ENCODE results near the gene RADIL.
"Not testable (repeated sequence)": the region's sequence is repeated elsewhere in the genome, so short reads cannot be mapped to it uniquely, and the experiment has no call there.

RADIL gene, protein sequence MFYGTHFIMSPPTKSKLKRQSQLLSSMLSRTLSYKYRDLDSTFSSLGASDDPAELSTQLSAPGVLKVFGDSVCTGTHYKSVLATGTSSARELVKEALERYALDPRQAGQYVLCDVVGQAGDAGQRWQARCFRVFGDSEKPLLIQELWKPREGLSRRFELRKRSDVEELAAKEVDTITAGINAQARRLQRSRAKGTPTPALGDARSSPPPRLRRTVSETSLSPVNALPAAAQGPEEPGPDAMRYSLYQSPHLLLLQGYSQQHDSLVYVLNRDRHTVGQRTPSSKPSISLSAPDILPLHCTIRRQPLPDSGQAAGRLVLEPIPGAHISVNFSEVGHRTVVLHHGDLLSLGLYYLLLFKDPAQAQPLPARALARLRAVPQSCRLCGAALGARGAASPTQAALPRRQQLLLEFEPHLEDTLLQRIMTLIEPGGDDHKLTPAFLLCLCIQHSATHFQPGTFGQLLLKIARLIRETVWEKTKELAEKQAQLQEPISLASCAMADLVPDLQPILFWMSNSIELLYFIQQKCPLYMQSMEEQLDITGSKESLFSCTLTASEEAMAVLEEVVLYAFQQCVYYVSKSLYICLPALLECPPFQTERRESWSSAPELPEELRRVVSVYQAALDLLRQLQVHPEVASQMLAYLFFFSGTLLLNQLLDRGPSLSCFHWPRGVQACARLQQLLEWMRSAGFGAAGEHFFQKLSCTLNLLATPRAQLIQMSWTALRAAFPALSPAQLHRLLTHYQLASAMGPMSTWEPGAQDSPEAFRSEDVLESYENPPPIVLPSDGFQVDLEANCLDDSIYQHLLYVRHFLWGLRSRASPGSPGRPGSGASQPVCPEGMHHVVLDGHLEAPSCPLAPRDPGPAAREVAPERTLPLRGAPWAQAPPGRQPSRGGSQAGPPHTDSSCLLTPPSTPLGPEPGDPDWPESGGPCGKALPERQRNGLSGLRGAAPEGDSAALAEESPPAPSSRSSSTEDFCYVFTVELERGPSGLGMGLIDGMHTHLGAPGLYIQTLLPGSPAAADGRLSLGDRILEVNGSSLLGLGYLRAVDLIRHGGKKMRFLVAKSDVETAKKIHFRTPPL

DNA sequence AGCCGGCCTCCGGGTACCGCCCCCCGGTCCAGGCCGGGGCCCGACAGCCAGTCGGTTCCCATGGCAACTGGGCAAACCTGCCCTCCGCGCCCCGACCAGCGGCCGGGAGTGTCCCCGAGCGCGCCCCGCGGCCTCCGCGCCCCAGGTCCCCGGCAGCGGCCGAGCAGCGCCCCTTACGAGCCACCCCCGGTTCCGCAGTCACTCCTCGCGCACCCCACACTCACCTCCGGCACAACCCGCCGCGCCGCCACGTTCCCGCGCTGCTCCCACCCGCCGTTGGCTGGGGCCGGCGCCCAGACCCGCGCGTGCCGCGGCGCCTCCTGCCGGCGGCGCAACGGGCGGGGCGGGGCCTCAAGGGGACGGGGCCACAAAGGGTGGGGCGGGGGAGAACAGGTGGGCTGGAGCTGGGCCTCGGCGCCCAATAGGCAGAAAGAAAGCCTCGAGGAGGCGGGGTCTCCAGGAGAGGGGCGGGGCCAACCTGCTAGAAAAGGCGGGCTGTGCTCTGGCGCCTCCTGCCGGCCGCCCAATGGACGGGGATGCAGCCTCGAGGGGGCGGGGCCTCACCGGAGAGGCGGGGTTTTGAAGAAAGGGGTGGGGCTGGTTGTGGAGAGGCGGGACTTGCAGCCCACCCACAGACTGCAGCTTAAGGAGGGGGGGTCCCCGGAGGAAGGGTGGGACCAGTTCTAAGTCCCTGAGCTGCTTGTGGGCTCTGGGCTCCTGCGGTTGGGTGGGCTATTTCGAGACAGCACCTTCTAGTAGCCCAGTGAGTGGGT is at the start of gene RADIL:
TSS of gene RADIL (minus strand) at position 345 of the 773 bp plus-strand sequence. CDS start 5,577 bp downstream, outside the sequence.
- DNase-seq = peak; percentile 90 to 97

DNA sequence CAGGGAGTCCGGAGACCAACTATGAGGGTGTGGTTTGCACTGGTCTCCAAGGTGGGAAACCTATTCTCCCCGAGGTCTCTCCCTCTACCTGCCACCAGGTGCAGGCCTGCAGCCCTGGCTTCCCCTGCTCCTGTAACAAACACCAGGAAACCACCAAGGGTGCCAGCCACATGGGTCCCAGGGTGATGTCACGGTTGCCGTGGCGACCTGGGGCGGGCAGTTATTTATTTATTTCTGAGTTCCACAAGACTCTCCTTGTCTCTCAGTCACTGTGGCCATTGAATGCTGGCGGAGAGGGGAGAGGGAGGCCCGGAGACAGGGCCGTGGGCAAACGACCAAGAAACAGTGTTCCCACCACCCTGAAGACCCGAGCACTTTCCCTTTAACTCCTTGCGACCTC is 48.4 kb upstream of the RADIL start:
- DNase-seq = no peak

DNA sequence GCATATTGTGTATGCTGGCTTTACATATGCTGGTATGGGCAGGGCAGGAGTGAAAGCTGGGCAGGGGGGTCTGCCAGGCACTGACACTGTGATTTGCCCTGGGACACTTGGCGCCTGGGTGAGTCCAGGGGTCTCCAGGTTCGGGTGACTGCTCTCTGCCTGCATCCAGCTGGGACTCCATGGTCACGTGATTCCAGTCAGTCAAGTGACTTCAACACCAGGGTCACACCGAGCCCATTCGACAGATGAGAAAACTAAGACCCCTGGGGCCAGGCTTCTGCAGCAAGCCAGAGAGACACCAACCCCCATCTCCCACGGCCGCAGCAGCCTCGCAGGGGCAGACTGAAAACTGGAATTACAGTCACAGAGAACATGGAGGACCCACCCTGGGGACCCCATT is 45.5 kb upstream of the RADIL start:
- DNase-seq = no peak

DNA sequence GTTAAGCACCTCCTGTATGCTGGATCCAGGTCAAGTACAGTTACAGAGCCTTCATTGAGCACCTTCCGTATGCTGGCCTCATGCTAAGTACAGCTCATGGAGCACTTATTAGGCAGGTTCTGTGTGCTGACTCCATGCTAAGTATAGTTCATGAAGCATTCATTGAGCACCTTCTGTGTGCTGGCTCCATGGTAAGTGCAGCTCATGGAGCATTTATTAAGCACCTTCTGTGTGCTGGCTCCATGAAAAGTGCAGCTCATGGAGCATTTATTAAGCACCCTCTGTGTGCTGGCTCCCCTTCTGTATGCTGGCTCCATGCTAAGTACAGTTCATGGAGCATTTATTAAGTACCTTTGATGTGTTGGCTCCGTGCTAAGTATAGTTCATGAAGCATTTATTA is 44.9 kb upstream of the RADIL start:
- DNase-seq = no peak

DNA sequence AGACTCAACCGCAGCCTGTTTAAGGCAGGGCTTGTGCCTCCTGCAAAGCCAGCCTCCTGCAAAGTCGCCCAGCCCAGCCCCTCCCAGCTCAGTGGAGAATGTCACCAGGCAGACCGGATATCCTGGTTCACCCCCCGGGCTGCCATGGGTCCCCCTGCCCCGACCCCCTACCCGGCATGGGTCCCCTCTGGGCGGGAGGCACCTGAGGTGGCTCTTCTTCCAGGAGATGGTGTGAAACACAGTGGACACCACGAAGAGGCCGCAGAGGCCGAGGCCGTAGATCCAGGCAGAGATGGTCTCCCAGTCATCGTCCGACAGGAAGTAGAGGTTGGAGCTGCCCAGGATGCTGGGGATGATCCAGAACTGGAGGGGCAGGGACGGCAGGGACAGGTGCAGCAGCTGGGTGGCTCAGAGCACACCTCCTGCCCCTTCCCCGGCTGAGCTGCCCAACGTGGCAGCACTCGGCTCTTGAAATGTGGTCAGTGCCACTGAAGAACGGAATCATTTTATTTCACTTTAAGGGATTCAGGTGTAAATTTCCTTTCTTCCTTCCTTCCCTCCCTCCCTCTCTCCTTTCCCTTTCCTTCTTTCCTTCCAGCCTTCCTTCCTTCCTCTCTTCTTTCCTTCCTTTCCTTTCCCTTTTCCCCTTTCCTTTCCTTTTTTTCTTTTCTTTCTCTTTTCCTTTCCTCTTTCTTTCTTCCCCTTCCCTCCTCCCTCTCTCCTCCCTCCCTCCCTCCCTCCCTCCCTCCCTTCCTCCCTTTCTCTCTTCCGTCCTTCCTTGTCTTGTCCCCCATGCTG is 36.7 kb upstream of the RADIL start:
- DNase-seq = no peak

DNA sequence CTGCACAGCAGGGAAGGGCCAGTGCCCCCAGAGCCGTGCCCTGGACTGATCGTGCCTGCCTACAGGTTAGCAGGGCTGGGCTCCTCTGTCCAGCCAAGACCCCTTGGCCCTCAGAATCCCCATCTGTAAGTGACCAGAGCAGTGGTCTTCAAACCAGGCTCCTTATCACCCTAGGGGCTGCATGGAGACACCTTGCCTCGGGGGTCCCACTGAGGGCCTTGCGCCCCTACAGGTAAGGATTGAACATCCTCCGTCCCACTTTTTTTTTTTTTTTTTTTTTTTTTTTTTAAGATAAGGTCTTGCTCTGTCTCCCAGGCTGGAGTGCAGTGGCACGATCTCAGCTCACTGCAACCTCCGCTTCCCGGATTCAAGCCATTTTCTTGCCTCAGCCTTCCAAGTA is 32.6 kb upstream of the RADIL start:
- DNase-seq = no peak

DNA sequence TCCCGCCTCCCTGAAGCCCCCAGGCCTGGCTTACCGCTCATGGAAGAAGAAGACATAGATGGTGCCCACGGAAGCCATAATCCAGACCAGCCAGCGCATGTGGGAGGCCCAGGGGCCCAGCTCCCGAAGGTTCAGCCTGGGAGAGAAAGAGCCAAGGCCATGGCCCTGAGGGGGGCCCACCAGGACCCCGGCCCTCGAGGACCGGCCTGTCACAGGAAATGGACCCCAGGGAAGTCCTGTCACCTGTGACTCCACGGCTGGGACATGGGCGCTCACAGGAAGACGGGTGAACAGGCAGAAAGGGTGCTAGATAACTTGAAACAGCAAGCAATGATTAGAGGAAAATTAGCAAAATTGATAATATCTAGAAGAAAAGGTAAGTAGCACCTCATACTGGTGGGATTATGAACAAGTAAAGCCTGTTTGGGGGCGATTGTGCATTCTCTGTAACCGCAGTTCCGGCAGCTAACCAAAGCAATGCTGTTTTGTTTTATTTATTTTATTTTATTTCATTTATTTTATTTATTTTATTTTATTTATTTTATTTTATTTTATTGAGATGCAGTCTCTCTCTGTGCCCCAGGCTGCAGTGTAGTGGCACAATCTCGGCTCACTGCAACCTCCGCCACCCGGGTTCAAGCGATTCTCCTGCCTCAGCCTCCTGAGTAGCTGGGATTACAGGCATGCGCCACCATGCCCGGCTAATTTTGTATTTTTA is 27.8 kb upstream of the RADIL start:
- DNase-seq = no peak

DNA sequence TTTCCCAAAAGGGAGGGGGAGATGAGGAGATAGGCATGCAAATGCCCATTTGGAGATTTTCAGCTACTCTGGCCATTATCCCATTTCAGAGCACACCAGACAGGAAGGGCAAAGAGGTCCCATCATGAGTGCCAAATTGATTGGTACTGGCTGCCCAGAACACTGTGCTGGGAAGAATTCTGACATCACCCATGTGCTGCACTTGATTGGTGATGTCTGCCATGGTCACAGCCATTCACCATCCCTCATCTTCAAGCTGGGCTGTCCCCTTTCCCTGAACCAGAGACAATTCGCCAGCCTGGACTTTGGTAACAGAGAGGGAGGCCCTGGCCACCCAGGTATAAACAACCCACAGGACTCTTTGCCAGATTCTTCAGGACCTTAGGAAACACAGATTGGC is 23.2 kb upstream of the RADIL start:
- DNase-seq = no peak

DNA sequence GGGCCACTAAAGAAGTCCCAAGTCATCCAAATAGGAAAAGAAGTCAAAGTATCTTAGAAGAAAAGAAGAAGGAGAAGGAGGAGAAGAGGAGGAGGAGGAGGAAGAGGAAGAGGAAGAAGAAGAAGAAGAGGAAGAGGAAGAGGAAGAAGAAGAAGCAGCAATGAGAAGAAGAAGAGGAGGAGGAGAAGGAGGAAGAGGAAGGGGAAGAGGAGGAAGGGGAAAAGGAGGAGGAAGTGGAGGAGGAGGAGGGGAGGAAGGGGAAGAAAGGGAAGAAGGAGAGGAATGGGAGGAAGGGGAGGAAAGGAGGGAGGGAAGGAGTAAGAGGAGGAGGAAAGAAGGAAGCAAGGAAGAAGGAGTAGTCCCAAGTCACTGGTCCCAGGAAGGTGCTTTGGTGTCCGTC is 21.7 kb upstream of the RADIL start:
- no peak for DNase-seq

DNA sequence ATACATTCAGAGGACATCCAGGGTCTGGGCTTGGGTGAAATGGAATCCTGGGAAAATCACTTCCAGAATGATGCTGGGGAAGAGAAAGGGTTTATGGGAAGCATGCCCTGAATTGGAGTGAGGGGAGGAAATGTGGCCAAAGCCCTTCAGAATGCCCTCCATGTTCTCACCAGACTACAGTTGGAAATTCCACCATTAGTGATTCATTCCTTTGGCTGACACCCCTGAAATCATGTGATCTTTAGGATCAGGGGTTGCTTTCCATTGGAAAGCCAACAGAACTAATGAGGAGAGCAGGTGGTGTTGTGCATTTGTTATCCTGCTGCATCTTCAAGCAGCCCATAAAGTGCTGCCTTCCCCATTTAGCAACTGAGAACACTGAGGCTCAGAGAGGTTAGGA is 20.8 kb upstream of the RADIL start:
- no peak for DNase-seq

DNA sequence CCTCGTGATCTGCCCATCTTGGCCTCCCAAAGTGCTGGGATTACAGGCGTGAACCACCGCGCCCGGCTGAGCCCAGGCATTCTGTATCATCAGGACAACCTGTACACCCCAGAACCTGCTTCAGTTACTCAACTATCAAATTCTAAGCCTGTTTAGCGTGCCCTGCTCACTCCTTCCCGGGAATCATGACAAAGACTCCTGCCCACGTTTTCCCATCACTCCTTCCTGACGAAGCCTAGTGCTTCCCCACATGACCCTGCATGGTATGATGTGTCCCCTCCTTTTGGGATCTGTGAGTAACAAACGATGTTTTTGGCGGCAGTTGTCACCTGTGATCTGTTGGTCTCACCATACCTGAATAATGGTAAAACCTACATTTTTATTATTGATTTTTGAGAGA is 12.2 kb upstream of the RADIL start:
- no peak for DNase-seq

DNA sequence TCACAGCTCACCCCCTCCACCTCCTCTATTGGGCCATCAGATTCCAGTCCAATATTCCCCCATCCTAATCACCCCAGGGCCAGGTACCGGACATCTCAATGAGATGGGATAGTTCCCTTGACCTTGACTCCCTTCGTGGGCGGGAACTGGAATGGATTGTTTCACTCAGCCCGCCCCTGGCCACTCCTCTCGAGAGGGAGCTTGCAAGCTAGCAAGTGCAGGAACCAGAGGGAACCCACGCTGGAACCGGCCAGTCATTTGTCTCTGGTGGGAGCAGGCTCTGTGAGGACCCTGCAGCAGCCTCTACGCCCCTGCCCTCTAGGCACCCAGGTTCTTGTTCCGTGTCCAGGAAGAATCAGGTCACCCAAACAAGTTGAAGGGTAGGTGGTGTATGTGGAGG is 11.0 kb upstream of the RADIL start:
- no peak for DNase-seq

DNA sequence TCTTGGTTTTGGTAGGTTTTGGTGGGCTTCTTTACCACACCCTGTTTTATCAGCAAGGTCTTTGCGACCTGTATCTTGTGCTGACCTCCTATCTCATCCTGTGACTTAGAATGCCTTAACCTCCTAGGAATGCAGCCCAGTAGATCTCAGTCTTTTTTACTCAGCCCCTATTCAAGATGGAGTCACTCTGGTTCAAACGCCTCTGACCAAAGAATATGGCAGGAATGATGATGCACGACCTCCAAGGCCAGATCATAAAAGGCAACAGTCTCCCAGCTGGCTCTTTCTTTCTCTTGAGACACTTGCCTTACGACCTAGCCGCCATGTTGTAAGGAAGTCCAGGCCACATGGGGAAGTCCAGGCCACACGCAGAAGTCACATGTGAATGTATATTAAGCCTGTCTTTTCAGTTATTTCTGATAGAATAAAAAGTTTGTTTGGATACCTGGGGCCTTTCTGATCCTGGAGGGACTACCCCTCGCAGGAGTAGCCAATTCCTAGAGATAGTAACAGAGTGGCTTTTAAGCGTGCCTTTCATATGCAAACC is 10.5 kb upstream of the RADIL start:
- DNase-seq = no peak

DNA sequence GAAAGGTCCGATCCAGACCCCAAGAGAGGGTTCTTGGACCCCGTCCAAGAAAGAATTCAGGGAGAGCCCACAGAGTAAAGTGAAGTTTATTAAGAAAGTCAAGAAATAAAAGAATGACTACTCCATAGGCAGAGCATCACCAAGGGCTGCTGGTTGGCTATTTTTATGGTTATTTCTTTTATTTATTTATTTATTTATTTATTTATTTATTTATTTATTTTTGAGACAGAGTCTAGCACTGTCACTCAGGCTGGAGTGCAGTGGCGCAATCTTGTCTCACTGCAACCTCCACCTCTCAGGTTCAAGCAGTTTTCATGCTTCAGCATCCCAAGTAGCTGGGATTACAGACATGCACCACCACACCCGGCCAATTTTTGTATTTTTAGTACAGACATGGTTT is 9.7 kb upstream of the RADIL start:
- DNase-seq = not testable (repeated sequence)

DNA sequence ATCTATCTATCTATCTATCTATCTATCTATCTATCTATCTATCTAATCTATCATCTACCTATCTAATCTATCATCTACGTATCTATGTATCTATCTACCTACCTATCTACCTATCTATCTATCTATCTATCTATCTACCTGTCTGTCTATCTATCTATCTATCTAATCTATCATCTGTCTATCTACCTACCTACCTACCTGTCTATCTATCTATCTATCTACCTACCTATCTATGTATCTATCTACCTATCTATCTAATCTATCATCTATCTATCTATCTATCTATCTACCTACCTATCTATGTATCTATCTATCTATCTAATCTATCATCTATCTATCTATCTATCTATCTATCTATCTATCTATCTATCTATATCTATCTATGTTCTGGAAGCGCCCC is 8.0 kb upstream of the RADIL start:
- DNase-seq = not testable (repeated sequence)

DNA sequence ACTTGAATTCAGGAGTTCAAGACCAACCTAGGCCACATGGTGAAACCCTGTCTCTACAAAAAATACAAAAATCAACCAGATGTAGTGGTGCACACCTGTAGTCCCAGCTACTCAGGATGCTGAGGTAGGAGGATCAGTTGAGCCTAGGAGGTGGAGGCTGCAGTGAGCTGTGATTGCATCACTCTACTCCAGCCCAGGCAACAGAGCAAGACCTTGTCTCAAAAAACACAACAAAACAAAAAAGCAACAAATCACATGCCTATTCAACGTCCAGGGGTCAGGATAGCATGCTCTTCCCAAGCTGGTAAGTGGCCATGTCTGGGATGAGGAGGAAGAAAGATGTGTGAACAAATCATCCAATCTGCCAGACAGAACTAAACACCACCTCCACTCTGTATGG is 6.2 kb upstream of the RADIL start:
- no peak for DNase-seq

DNA sequence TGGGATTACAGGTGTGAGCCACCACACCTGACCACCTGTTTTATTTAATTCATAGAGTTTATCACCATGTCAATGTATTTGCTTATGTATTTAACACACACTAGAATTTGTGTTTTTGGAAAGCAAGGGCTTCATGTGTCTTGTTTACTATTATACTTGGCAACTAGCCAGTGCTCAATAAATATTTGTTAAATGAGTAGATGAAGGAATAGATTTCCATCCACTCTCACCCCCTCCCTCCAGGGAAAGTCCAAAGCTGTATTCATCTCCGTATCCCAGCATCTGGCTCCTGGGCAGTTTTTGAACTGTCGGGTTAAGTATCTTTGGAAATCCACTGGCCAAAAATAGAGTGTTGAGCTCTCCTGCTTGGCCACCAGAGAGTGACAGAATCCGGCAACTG is 4.6 kb upstream of the RADIL start:
- no peak for DNase-seq

DNA sequence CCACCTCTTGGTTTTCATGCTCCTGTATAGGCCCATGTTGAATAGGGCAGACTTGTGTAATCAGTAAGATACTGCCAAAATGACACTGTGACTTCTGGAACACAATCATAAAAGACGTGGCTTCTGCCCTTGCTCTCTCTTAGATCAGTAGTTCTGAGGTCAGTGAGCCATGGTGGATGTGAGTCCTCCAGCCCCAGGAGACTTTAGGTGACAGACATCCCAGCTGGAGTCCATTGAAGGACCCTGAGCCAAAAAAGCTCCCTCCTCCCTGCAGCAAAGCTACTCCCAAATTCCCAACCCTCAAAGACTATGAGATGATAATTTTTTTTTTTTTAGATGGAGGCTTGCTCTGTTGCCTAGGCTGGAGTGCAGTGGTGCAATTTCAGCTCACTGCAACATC is 3.2 kb upstream of the RADIL start:
- DNase-seq = no peak

DNA sequence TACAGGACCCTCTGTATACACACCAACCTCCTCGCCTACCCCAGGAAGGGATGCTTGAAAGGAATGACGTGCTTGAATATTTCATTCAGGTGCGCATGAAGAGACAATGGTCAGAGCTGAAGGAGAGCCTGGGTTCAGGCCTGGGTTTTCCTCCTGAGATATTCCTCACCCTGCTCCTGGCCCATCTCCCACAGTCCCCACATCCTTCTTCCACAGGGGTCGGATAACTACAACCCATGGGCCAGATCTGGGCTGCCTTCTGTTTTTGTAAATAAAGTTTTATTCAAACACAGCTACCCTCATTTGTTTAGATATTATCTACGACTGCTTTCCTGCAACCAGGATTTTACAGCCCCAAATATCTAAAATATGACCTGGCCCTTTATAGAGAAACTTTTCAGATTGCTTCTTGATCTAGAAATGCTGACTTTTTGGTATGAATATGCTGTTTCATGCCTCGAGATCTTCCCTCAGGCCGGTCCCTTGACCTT is 1.8 kb upstream of the RADIL start:
- no peak for DNase-seq

DNA sequence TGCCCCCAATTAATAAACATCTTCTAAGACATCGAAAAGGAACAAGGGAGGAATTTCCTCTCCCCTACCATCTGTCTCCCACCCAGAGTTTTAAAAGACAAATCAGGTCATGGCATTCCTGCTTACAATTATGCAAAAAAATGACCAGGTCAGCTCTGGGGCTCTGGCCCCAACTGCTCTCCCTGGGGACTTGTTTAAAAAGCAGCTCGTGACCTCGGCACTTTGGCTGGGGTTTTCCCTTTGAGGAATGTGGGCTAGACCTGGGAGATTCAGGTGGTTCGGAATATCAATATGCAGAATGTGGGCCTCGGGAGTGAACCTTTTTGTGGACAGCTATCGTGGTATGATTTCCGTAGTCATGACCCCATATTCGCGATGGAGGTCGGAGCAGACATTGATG is 648 bp upstream of the RADIL start:
- DNase-seq = no peak

DNA sequence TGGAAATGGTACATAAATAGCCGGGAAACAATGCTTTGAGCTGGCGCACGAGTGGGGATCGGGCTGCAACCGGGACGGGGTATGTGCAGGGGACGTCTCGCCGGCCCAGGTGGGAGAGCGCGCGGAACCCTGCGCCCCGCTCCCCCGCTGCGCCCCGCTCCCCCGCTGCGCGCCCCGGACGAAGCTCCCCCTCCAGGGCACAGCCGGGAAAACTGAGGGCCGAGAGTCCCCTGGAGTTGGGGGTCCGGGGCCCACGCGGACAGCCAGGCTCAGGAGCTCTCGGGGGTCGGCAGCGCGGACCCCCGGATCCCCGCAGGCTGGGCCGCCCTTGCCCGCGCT is 514 bp downstream of the RADIL start:
- DNase-seq = no peak
